Stimulated activated naive CD8-positive, alpha-beta T cell treated with anti-CD3 and anti-CD28 coated beads, Interleukin-15, amount 100 ng/mL, for 72 hours (primary cell): ENCODE data around the gene HERC3.

ENCODE experiments used
- ATAC-seq: fragments of 150-1000 bp; cut with Tn5 transposase; 2 replicates; pipeline ENCODE4 v1.10.0; 2021; ENCODE audit warnings: mild to moderate bottlenecking, moderate library complexity
- DNase-seq, 2 donors: peaks; one replicate each; pipeline ENCODE4 v3.0.0; 2021 to 2022
- H3K27ac Mint-ChIP-seq, 2 donors: one replicate each; pipeline ENCODE4 v1.8.0; 2022; ENCODE audit warnings: mild to moderate bottlenecking in 2 of 2, mixed read lengths in 2 of 2, moderate library complexity in 2 of 2
- H3K27me3 Mint-ChIP-seq: one replicate; pipeline ENCODE4 v1.8.0; 2022; ENCODE audit warnings: mixed read lengths
- H3K4me1 Mint-ChIP-seq: one replicate; pipeline ENCODE4 v1.8.0; 2022; ENCODE audit warnings: mild to moderate bottlenecking, mixed read lengths
- H3K4me3 Mint-ChIP-seq, 2 donors: one replicate each; pipeline ENCODE4 v1.8.0; 2022; ENCODE audit warnings: mild to moderate bottlenecking in 2 of 2, mixed read lengths in 2 of 2, moderate library complexity in 1 of 2
- H3K9me3 Mint-ChIP-seq, 2 donors: one replicate each; pipeline ENCODE4 v1.8.0; 2022; ENCODE audit warnings: mixed read lengths in 2 of 2

The HERC3 gene

GRCh38 chr4:88623097-88623496 lies 30.8 kb downstream of the HERC3 start:
- Mint-ChIP-seq H3K4me1 (peaks cover 34% of the 10 kb centered on the region), H3K27me3 (no peaks in the 10 kb centered on the region), H3K4me3 (no peak overlapping the region), H3K9me3 (peaks cover 8 to 9% of the 10 kb centered on the region in 2 donors), H3K27ac (no peak overlapping the region)
- ATAC-seq (peak; percentile 59), DNase-seq (no peak)

GRCh38 chr4:88628746-88629145 lies 36.5 kb downstream of the HERC3 start:
- peaks cover 17% of the 10 kb centered on the region for H3K4me1 Mint-ChIP-seq
- ATAC-seq (no peak), DNase-seq (no peak)
- H3K9me3 Mint-ChIP-seq = peaks cover 17 to 23% of the 10 kb centered on the region in 2 donors
- H3K27ac Mint-ChIP-seq = no peak overlapping the region
- no peaks in the 10 kb centered on the region for H3K27me3 Mint-ChIP-seq
- no peak overlapping the region for H3K4me3 Mint-ChIP-seq

- H3K4me1 Mint-ChIP-seq = peaks cover 20% of the 10 kb centered on the region
- H3K27ac Mint-ChIP-seq = no peak overlapping the region
Observed at GRCh38 chr4:88629826-88630225, 37.5 kb downstream of the HERC3 start.

GRCh38 chr4:88630756-88631155 lies 38.5 kb downstream of the HERC3 start:
- ATAC-seq = peak; percentile 53
- H3K4me3 Mint-ChIP-seq = no peak overlapping the region
- H3K9me3 Mint-ChIP-seq = peaks cover 23% of the 10 kb centered on the region in 2 donors
- peaks cover 21% of the 10 kb centered on the region for H3K4me1 Mint-ChIP-seq
- no peak overlapping the region for H3K27ac Mint-ChIP-seq
- no peaks in the 10 kb centered on the region for H3K27me3 Mint-ChIP-seq
- DNase-seq = no peak

More at GRCh38 chr4:88629826-88630225, 37.5 kb downstream of the HERC3 start:
- no peak overlapping the region for H3K4me3 Mint-ChIP-seq
- H3K27me3 Mint-ChIP-seq = no peaks in the 10 kb centered on the region
- H3K9me3 Mint-ChIP-seq = peaks cover 15 to 18% of the 10 kb centered on the region in 2 donors
- no peak for ATAC-seq
- DNase-seq = no peak

- no peak for DNase-seq
- Mint-ChIP-seq H3K27ac (no peak overlapping the region), H3K27me3 (no peaks in the 10 kb centered on the region), H3K9me3 (peaks cover 10 to 22% of the 10 kb centered on the region in 2 donors), H3K4me1 (peaks cover 40% of the 10 kb centered on the region), H3K4me3 (no peak overlapping the region)
- ATAC-seq = no peak
Observed at GRCh38 chr4:88643932-88644331, 51.7 kb downstream of the HERC3 start.

- ATAC-seq (peak; percentile 56), DNase-seq (no peak)
- no peak overlapping the region for H3K4me3 Mint-ChIP-seq
- H3K27ac Mint-ChIP-seq = no peak overlapping the region
- H3K9me3 Mint-ChIP-seq = peaks cover 0 to 5% of the 10 kb centered on the region in 2 donors
- peaks cover 37% of the 10 kb centered on the region for H3K4me1 Mint-ChIP-seq
- no peaks in the 10 kb centered on the region for H3K27me3 Mint-ChIP-seq
Observed at GRCh38 chr4:88645994-88646393, 53.7 kb downstream of the HERC3 start.

GRCh38 chr4:88646528-88647280 lies 54.4 kb downstream of the HERC3 start:
- no peak overlapping the region for H3K27ac Mint-ChIP-seq
- H3K9me3 Mint-ChIP-seq = no peaks in the 10 kb centered on the region
- DNase-seq (no peak), ATAC-seq (no peak)
- H3K27me3 Mint-ChIP-seq = no peaks in the 10 kb centered on the region
- H3K4me3 Mint-ChIP-seq = no peak overlapping the region
- H3K4me1 Mint-ChIP-seq = peaks cover 37% of the 10 kb centered on the region

- Mint-ChIP-seq H3K4me1 (peaks cover 56% of the 10 kb centered on the region), H3K27ac (no peak overlapping the region), H3K27me3 (no peaks in the 10 kb centered on the region), H3K4me3 (no peak overlapping the region), H3K9me3 (no peaks in the 10 kb centered on the region)
- no peak for ATAC-seq
- no peak for DNase-seq
Observed at GRCh38 chr4:88649716-88650115, 57.4 kb downstream of the HERC3 start.

- no peak for DNase-seq
- Mint-ChIP-seq H3K4me3 (no peak overlapping the region), H3K4me1 (peaks cover 34% of the 10 kb centered on the region), H3K9me3 (no peaks in the 10 kb centered on the region), H3K27ac (peak overlapping the region; percentile 2 to 5), H3K27me3 (no peaks in the 10 kb centered on the region)
- no peak for ATAC-seq
Observed at GRCh38 chr4:88653371-88653946, 61.2 kb downstream of the HERC3 start.

- peaks cover 31% of the 10 kb centered on the region for H3K4me1 Mint-ChIP-seq
- DNase-seq (no peak), ATAC-seq (no peak)
- H3K27me3 Mint-ChIP-seq = no peaks in the 10 kb centered on the region
- no peak overlapping the region for H3K27ac Mint-ChIP-seq
- no peaks in the 10 kb centered on the region for H3K9me3 Mint-ChIP-seq
- H3K4me3 Mint-ChIP-seq = no peak overlapping the region
Observed at GRCh38 chr4:88655226-88655625, 62.9 kb downstream of the HERC3 start.

GRCh38 chr4:88659055-88659889 lies 67.0 kb downstream of the HERC3 start:
- Mint-ChIP-seq H3K27me3 (no peaks in the 10 kb centered on the region), H3K4me1 (peaks cover 11% of the 10 kb centered on the region), H3K4me3 (no peak overlapping the region), H3K9me3 (no peaks in the 10 kb centered on the region), H3K27ac (peak overlapping the region; percentile 1 to 19)
- ATAC-seq = peak; percentile 80
- DNase-seq = peak in 1 of 2 donors; percentile 34

- Mint-ChIP-seq H3K4me3 (no peak overlapping the region), H3K27me3 (no peaks in the 10 kb centered on the region), H3K9me3 (no peaks in the 10 kb centered on the region), H3K4me1 (peaks cover 11% of the 10 kb centered on the region), H3K27ac (peak overlapping the region in 1 of 2 donors; percentile 1)
- ATAC-seq (no peak), DNase-seq (no peak)
Observed at GRCh38 chr4:88659890-88660208, 67.6 kb downstream of the HERC3 start.

GRCh38 chr4:88660446-88661294 lies 68.4 kb downstream of the HERC3 start:
- Mint-ChIP-seq H3K9me3 (no peaks in the 10 kb centered on the region), H3K27me3 (no peaks in the 10 kb centered on the region), H3K4me1 (peaks cover 11% of the 10 kb centered on the region), H3K27ac (no peak overlapping the region), H3K4me3 (no peak overlapping the region)
- no peak for DNase-seq
- no peak for ATAC-seq

- Mint-ChIP-seq H3K4me1 (peaks cover 11% of the 10 kb centered on the region), H3K27ac (no peak overlapping the region), H3K4me3 (no peak overlapping the region), H3K9me3 (no peaks in the 10 kb centered on the region), H3K27me3 (no peaks in the 10 kb centered on the region)
- DNase-seq (no peak), ATAC-seq (no peak)
Observed at GRCh38 chr4:88661739-88662138, 69.5 kb downstream of the HERC3 start.

GRCh38 chr4:88672987-88673386 lies 80.7 kb downstream of the HERC3 start:
- Mint-ChIP-seq H3K4me3 (no peak overlapping the region), H3K4me1 (peaks cover 15% of the 10 kb centered on the region), H3K27ac (no peak overlapping the region), H3K9me3 (no peaks in the 10 kb centered on the region), H3K27me3 (no peaks in the 10 kb centered on the region)
- peak; percentile 8 to 29 for DNase-seq
- peak; percentile 84 for ATAC-seq
